Activated T-cell treated with anti-CD3 and anti-CD28 coated beads, Interleukin-2, amount 50 U/mL, for 1 hour (primary cell): Measurements from ENCODE around the gene ZHX3.
"Not testable (repeated sequence)": the region's sequence is repeated elsewhere in the genome, so short reads cannot be mapped to it uniquely, and the experiment has no call there.

Source experiments
- DNase-seq: peaks from one replicate; pipeline ENCODE4 v3.0.0-alpha.2; 2020

Gene ZHX3

DNA sequence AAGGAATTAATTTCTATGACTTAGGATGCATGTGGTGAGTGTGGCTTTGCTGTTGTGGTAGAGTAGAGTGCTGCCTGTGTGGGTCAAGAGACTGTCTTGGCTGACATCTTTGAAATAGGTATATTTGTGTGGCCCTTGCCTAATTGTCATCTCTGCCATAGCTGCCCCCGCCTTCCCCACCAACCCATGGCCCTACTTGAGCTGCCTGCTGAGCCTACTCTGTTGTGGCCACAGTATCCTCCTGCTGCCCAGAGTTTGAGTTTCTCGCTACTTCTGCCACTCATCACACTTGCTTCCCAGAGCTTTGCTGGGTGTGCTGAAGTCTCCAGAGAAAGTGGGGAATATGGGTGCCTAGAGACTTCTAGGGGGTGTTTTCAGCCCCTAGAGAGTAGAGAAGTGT is 172.2 kb downstream of the ZHX3 start:
- no peak for DNase-seq

DNA sequence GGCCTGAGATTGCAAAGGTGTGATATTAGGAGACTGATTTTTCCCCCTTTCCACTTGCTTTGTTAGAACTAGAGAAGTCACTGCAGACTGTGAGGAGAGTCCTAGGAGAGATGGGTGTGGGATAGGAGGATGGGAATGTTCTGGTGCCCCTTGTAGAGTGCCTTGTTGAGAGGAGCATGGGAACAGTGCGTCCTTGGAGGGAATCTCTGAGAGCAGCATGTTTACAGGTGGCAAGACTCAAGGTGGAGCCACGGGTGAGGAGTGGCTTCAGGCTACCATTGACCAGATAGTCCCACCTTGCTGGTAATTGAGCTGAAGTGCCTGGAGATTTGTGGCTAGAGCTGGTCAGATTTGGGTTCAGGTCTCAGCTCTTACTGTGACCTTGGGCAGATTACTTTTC is 174.2 kb downstream of the ZHX3 start:
- peak; percentile 14 for DNase-seq

DNA sequence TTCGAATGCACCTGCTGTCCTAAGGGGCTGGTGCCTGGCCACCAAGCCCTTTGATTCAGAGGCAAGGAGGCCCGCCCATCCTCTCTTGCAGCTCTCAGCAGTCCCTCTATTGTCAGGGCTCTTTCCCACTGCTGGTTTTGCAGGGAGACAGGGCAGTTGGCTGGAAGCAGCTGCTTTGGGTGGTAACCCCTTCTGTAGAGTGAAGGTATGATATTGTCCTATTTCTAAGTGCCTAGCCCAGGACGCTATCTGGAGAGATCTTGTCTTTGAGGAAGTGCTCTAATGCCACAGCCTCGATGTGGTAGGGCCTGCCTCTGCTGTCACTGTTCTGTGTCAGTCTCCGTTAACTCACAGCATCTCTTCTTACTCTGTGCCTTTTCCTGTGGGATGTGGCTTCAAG is 174.6 kb downstream of the ZHX3 start:
- peak; percentile 33 for DNase-seq

DNA sequence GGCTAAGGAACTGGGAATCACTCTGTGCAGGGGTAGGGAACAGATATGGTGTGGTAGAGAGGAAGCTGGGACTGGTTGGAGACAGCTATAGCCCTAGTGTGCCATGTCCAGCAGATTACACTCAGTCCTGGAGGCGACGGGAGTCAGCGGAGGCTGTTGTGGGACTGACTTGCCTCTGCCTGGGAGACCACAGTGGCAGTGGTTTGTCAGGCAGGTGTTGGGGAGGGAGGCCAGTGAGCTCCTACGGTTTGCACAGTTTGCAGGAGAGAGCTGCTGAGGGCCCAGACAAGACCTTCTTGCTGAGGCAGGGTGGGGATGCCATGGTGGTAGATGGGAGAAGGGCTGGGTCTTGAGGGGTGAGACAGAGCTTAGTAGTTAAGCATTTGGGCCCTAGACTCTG is 175.3 kb downstream of the ZHX3 start:
- peak; percentile 35 for DNase-seq

DNA sequence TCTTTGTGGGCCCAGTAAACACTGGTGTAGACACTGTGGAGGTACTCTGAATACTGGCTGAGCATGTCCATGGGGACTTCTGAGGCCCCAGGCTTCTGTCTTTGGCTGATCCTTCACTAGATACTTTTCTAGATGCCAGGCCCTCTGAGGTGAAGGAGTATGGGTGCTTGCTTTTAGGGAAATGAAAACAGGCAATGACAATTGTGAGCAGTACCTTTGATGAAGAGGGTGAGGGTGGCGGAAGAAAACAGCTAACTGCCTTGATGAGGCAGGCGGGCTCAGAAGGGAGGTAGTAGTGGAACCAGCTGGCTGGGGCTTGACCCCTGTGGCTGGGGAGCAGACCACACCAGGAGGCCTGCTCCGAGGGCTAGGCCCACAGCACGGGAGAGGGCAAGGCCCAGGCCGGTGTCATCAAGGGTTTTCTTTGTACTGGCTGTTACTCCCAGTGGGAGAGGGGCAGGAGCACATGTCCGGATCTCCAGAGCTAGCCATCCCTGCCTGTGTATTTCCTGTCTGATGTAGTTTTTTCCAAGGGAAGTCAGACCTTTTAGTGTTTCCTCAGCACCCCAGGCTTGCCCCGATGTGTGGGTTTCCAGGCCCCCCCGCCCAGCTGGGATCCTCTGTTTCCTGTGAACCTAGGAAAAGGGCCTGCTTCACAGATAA is 176.2 kb downstream of the ZHX3 start:
- DNase-seq = peak; percentile 29

DNA sequence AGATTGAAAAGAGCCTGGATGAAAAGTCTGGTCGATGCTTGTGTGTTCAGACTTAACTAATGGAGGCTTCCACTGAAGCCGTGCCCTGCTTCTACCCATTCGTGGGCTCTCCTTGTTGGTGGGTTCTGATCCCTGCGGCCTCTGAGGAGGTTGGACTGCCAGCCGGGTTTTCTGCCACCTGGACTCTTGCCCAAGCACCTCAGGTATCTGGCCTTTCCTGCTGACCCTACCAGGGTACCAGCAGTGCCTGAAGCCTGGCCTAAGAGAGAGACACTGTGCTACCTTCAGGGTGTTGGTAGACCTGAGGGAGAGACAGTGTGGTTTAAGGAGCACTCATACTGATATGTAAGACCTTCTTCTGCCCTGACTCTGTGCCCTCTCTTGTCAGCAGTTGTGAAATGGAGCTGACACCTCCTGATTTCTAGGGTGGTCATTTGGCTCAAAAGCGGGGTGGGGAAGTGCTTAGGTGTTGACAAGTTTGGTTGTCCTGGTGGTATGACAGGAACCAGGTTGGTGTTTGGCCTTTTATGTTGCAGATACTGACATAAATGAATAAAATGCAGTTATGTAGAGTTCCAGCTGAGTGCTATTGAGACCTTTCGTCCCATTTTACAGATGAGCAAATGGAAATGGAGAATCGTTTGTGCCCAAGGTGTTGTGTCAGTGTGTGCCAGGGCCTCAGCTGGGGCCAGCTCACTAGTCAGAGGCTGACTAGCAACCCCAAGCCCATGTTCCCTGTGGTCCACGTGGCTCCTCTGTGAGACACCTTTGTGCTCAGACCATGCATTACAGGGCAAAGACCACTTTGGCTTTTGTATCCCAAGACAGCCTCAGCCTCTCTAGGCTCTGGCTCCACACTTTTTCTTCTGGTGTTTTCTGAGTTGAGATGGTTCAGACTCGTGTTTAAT is 177.1 kb downstream of the ZHX3 start:
- no peak for DNase-seq

DNA sequence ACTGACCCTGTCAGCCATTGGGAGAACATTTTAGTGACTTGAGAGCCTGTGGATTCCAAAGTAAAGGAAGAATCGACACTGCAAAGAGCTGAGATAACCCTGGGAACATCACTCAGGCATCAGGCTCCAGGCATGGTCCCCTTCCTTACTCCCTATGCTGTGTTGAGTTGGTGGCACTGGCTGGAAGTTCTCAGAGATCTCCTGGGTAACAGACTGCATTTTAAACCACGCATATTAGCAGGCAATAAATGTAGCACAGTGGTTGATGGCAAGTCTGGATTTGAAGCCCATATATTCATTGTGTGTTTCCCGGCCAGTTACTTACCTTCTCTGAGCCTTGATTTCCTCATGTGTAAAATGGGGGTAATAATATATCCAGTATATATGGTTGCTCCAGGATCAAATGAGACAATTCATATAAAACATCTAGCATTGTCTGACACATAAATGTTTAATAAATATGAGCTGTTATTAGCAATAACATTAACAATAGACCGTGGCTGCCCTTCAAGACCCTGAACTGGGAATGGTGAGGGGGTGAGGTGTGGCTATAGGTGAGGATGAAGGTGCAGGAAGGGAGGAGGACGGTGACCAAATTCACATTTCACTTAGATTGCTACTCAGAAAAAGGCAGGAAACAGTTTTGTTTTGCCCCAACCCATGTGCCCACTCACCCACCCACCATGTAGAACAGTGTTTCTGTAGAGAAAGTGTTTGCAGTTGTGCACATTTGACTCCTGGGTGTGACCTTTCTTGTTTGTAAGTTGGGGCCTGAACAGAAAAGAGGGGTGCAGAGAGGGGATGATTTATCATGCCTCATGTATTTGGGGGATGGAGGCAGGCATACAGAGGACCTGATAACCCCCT is 178.1 kb downstream of the ZHX3 start:
- DNase-seq = no peak

DNA sequence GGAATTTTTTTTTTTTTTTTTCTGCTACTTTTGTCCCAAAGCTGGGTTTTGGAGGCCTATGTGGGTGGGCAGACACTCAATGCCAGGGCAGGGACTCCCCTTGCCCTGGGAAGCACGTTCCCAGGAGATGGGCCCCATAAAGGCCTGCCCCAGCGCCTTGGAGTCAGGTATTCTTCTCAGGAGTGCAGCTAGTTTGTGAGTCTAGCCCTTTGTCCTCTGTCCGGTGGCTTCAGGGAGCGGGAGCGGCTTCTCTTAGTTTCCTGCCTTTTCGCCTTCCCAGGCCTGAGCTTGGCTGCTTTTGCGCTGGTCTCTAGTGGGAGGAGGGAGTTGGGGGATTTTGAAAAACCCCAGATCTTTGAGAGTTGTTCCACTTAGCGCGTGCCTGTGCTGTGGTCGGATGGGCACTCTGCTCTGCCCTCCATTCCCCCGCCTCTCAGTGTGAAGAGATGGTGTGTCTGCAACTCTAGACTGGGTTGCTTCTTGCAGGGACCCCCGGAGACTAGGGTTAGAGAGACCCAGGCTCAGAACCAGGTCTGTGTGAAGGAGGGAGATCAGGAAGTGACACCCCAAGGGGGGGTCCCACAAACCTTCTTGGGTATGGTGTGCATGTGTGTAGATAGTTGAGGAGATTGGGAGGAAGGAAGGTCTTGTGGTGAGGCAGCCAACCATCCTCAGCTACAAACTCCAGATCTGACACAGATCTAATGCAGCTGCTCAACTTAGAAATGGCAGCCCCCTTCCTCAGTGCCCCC is 178.9 kb downstream of the ZHX3 start:
- DNase-seq = peak; percentile 50

DNA sequence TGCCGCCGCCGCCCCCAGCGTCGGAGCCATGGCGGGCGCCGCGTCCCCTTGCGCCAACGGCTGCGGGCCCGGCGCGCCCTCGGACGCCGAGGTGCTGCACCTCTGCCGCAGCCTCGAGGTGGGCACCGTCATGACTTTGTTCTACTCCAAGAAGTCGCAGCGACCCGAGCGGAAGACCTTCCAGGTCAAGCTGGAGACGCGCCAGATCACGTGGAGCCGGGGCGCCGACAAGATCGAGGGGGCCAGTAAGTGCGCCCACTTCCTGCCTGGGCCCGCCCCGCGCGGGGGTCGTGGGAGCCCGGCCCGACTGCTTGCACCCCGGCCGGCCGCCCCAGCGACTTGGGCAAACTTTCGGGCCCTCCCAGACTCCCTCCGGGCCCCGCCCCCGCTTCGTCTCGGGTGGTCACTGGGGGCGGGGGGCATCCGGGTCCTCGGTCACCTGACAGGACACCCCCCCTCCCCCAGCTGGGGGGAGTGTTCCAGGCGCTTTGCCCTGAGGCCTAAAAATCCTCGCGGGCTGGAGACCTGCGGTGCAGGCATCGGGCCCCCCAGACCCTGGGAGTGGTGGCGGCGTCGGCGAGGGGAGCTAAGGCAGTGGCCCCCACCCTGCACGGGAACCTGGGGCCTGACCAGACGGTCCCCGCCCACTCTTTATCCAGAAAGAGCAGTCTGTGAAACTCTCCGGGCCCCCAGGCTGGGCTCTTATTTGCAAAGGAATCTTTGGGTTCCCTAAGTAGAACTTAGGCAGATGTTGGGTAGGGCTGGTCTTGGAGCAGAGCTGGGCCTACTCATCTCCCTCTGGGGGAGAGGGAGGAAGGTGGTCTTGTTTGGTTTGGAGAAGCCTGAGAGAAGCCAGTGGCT is 179.7 kb downstream of the ZHX3 start:
- DNase-seq = peak; percentile 60

DNA sequence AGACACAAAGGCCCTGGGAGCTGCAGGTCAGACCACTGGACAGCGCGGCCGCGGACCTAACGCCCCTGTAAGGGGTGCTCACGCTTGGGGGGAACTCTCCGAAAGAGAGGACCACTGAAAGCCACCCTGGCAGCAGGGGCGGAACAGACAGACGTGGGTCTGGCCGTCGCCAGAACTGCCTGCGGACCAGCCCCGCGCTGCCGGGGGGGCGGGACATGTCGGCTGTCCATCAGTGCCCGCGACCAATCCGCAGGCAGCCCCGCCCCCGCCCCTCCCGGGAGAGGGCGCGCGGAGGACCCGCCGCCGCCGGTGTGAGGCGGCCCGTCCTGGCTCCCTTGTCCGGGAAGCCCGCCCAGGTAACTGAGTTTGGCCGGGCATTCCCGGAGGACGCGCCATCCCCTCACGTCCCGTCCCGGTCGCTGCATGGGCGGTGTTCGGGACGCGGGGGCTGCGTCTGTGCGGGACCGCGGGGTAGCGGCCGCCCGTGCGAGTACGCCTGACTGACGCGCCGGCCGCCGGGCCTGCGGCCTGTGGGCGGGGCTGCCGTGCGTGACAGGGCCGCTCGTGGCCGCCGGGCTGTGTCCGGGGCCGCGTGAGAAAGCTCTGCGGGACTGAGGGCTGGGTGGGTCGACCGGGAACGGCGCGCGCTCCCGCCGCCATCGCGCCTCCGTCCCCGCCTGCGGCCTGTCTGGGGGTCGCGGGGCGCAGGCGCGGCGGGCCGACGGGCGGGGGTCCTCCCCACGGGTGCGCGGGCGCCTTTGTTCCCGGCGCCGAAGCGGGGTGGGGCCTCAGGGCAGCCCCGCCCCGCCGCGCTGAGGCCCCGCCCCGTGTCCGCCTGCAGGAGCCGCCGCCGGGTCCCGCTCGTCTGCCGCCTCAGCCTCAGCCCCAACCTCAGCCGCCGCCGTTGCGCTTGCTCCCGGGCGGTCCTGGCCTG is 180.6 kb downstream of the ZHX3 start, which contains the start of gene PLCG1:
Gene PLCG1, plus strand, starts transcription at position 864 of the 934 bp plus-strand sequence. CDS start 99 bp downstream, outside the sequence.
- DNase-seq = peak; percentile 89

DNA sequence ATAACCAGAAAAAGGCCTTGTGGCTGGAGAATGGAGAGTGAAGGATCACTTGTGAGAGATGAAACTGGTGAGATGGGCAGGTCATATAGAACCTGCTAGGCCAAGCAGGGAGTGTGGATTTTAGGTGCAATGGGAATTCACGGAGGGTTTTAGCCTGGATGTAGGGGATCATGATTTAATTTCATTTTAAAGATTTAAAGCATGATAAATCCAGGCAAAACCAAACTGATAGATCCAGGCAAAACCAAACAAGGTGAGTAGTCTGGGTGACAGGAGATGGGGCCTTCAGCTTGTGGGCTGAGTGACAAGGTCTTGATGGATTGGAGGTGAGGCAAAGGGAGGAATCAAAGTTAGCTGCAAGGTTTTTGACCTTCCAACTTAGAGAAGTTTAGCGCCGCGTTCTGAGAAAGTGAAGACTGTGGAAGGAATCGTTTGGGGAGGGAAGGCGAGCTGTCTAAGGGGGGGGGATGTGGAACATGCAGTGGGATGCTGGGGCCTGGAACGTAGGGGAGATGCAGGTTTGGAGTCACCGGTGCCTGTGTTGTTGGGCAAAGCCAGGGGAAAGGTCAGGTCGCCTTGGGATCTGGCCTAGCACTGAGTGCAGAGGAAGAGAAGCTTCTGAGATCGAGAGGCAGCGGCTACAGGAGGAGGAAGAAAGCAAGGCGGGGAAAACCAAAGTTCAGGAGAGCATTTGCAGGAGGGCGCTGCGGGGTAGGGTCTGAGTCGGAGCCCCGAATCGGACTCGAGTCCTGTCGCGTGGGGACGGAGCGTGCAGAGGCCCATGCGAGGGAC is 181.4 kb downstream of the ZHX3 start:
- no peak for DNase-seq

DNA sequence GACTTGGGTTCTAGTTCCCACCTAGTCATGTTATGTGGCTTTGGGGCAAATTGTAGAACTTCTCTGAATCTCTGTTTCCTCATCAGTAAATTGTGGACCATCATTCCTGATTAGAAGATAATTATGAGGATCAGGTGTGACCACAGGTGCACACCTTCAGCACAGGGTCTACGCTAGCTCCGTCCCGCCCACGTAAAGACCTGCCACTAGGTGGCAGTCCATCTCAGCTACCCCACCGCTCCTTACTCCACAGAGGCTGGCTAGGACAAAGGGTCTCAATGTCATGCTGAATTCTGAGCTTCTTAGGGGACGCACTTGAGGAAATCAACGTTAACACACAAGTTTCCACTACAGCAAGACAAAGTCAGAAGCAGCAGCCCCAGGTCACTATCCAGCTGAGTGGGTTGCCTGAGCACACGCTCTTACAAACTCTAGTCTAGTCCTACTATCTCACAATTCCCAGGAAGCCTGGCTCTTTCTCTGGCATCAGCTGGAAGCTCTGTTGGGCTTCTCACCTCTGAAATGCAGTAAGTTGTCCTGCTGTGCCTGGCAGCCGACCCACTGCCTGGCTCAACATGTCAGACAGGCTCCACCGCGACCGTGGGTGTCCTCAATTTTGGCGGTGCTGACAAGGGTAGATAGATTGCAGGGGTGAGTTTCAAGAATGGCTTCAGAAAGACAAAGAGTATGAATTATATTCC is 182.2 kb downstream of the ZHX3 start:
- DNase-seq = peak; percentile 72

DNA sequence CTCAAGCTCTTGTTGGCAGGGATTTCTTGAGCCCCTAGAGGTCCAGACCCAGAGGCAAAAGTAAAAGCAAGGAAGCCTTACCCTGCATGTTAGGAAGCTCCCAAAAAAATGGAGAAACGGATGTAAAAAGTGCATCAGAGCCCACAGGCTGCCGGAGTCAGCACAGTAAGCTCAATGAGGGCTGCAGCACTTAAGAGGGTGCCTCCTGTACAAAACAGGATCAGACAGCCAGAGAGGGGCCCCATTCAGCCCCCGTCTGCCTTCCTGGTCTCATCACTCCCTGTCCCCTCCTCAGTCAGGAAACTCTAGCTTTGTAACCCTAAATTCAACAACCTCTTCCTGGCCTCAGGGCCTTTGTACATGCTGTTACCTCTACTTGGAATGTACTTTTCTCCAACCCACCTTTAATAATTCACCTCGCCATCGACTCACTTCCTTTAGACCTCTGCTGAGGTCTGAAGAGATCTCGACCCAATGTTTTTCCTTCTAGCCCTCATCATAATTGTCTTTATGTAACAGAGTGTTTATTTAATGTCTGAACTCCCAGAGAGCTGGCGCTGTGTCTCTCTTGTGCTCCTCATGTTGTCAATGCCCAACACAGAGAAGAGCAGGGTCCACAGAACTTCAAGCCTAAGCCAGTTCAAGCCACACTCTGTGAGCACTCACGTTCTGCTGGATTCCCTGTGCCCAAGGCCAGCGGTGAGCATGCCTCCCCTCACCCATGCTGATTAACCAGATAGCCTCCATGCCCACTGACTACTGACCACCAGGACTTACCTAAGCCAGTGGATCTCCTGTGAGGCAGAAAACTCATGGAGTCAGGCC is 183.0 kb downstream of the ZHX3 start:
- DNase-seq = no peak

DNA sequence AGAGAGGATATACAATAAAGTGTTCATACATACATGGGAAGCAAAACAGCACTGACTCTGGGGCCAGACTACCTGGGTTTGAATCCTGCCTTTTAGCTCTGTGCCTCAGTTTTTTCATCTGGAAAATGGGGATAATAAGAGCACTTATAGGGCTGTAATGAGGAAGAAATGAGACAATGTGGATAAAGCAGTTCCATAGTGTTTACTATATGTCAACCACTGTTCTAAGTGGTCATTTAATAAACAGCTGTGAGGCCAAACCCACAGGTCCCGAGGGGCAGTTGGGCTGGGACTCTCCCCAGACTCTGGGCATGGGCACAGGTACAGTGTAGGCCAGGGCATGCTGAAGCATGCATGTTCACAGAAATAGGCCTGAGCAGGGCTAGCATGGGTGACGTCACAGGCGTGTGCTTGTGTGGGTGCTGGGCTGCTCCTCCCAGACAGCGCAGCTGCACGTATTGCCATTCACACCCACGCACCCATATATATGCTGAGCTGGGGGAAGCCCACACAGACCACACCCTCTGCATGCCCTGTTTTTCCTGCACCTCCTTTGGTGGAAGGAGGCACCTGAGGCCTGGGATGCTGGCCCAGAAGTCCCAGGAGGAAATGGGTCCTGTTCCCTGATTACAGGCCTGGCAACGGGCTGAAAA is 183.7 kb downstream of the ZHX3 start:
- DNase-seq = no peak

DNA sequence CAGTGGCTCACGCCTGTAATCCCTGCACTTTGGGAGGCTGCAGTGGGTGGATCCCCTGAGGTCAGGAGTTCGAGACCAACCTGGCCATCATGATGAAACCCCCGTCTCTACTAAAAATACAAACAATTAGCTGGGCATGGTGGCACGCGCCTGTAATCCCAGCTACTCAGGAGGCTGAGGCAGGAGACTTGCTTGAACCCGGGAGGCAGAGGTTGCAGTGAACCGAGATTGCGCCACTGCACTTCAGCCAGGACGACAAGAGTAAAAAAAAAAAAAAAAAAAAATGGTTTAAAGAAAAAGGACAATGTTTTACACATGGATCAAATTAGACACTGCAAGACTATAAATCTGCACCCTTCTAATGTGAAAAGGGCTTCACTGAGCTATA is 185.1 kb downstream of the ZHX3 start:
- DNase-seq = not testable (repeated sequence)

DNA sequence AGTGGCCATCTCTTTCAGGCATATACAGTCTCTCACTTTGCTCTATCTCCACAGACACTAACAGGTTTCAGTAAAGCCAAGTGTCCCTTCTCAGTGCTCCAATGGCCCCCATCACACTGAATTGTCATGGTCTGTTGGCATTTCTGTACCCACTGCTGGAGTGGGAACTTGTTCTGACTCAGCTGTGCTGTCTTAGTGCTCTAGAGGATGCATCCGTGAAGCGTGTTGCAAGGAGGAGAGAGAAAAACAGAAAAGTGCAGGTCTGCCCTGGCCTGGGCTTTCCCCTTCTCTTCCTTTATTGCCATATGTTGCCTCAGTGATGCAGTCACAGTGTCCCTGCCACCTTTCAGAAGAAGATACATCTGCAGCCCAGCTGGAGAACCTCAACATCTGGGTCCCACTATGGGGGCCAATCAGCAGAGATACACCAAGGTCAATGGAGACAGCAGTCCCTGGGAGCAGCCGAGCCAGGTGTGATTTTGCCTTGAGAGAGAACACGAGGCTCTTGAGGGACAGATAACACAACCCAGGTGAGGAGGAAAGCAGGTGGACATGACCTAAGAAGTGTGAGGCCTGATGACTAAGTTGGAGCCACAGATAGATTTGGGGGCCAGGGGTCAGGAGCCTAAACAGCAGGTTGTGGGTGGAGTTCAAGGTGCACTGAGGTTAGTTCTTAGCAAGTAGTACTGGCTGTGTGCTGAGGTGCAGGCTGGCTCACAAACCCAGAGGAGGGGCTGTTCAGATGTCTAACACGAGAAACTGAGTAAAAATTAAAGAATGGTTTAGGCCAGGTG is 185.7 kb downstream of the ZHX3 start:
- DNase-seq = no peak
